Glomerular visceral epithelial cell (primary cell): ENCODE results near the gene DET1.
"Not testable (repeated sequence)": the region's sequence is repeated elsewhere in the genome, so short reads cannot be mapped to it uniquely, and the experiment has no call there.

Experiments used
- DNase-seq: peaks from one replicate; pipeline ENCODE4 v3.0.0-alpha.2; 2016; ENCODE audit errors: extremely low spot score

Gene DET1

GRCh38 chr15:88541111-88541510 is 5.4 kb downstream of the DET1 start:
- DNase-seq = not testable (repeated sequence)

- not testable (repeated sequence) for DNase-seq
Observed at GRCh38 chr15:88540350-88540749, 6.1 kb downstream of the DET1 start.

- no peak for DNase-seq
Observed at GRCh38 chr15:88539441-88539840, 7.0 kb downstream of the DET1 start.

- DNase-seq = no peak
Observed at GRCh38 chr15:88538972-88539371, 7.5 kb downstream of the DET1 start.

- DNase-seq = no peak
Observed at GRCh38 chr15:88537591-88538317, 8.7 kb downstream of the DET1 start.

- DNase-seq = no peak
Observed at GRCh38 chr15:88535607-88536313, 10.7 kb downstream of the DET1 start.

- DNase-seq = no peak
Observed at GRCh38 chr15:88535100-88535499, 11.4 kb downstream of the DET1 start.

GRCh38 chr15:88533376-88533775 is 13.1 kb downstream of the DET1 start:
- DNase-seq = no peak

GRCh38 chr15:88529021-88529630 is 17.4 kb downstream of the DET1 start:
- no peak for DNase-seq

- no peak for DNase-seq
Observed at GRCh38 chr15:88526247-88526879, 20.1 kb downstream of the DET1 start.

- DNase-seq = no peak
Observed at GRCh38 chr15:88525418-88525817, 21.1 kb downstream of the DET1 start.

- DNase-seq = not testable (repeated sequence)
Observed at GRCh38 chr15:88524094-88524493, 22.4 kb downstream of the DET1 start.

GRCh38 chr15:88518903-88519302 is 27.6 kb downstream of the DET1 start:
- no peak for DNase-seq

GRCh38 chr15:88513195-88513594 is 33.3 kb downstream of the DET1 start:
- DNase-seq = no peak

- DNase-seq = no peak
Observed at GRCh38 chr15:88512601-88513000, 33.9 kb downstream of the DET1 start.

GRCh38 chr15:88512078-88512477 is 34.4 kb downstream of the DET1 start:
- no peak for DNase-seq

- no peak for DNase-seq
Observed at GRCh38 chr15:88511161-88511560, 35.3 kb downstream of the DET1 start.

GRCh38 chr15:88509964-88510363 is 36.5 kb downstream of the DET1 start:
- no peak for DNase-seq

- no peak for DNase-seq
Observed at GRCh38 chr15:88509321-88509720, 37.2 kb downstream of the DET1 start.

GRCh38 chr15:88506628-88507027 is 39.9 kb downstream of the DET1 start:
- DNase-seq = no peak

GRCh38 chr15:88505721-88506120 is 40.8 kb downstream of the DET1 start:
- DNase-seq = no peak

- no peak for DNase-seq
Observed at GRCh38 chr15:88504445-88504844, 42.0 kb downstream of the DET1 start.
